ENCODE results near the gene AGPS. TPM values are rescaled to one million over a fixed set of nuclear protein-coding genes. Genes with fewer than 3 reads are reported as not detected.

The AGPS gene
- total RNA-seq, 2 donors from 2014 or later: 17.5 to 21.7 TPM

DNA sequence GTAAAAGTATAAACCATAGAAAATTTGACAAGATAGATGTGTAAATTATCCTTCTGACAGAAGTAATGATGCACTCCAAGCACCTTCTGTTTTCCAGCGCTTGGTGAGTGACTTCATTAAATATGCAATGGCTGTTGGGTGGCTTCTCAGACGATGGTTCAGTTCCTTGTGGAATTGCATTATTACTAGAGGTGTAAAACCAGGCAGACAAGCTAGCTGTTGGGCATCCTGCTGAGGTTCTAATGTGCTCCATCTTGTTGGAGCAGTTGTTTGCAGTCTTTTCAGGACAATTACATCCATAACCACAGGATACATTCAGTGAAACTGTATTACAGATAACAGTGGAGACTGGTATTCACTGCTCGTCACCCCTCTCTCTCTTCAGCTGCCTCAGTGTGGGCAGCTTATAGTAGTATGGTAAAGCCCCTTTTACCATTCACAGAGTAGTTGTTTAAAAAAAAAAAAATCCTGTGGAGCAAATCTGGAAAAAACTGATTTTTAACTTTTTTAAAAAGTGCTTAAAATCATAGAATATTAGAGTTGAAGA lies 143.5 kb downstream of the AGPS start:
- DNase-seq (ENCODE audit: low spot score) (no peak), ATAC-seq (ENCODE audit: insufficient number of reproducible peaks, low FRiP score, low read depth) (no peak)
- Histone ChIP-seq H3K4me3 (no peak overlapping the region), H3K4me1 (ENCODE audit: control insufficient read depth in 1 of 2, low read depth in 2 of 2) (no peaks in the 10 kb centered on the region), H3K27ac (no peak overlapping the region), H3K36me3 (no peaks in the 10 kb centered on the region), H3K27me3 (replicated peaks; ENCODE audit: insufficient read depth) (no peaks in the 10 kb centered on the region), H3K9me3 (no peaks in the 10 kb centered on the region)
- TF ChIP-seq CTCF (IDR thresholded peaks at IDR 0.05): no peak

- H3K36me3 ChIP-seq: no peaks in the 10 kb centered on the region
- DNase-seq (ENCODE audit: low spot score) (no peak), ATAC-seq (ENCODE audit: insufficient number of reproducible peaks, low FRiP score, low read depth) (no peak)
- no peak for TF ChIP-seq CTCF (IDR thresholded peaks at IDR 0.05)
- H3K27me3 ChIP-seq (replicated peaks; ENCODE audit: insufficient read depth): no peaks in the 10 kb centered on the region
- no peak overlapping the region for H3K27ac ChIP-seq
- no peaks in the 10 kb centered on the region for H3K9me3 ChIP-seq
- H3K4me3 ChIP-seq: no peak overlapping the region
- no peaks in the 10 kb centered on the region for H3K4me1 ChIP-seq (ENCODE audit: control insufficient read depth in 1 of 2, low read depth in 2 of 2)
These were observed 144.6 kb downstream of the AGPS start for GRCh38 chr2:177537213-177537612.

DNA sequence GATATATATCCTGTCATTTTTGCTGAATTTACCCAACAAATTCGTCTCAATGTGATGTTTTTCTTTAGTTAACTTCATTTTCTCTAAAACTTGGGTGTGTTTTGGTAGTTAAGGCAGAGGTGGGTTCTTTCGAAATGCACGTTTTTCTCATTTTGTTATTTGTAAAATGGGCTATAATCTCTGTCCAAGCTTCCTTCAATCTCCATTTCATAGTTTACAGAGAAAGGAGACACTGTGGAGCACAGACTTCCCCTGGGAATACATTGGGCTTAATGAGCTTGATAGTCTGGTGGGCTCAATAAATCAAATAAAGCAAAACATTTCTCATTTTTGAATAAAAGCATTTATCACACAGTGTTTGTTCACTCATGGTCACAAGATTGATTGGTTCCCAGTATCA lies 145.1 kb downstream of the AGPS start:
- no peaks in the 10 kb centered on the region for H3K36me3 ChIP-seq
- H3K27ac ChIP-seq: no peak overlapping the region
- H3K9me3 ChIP-seq: no peaks in the 10 kb centered on the region
- ATAC-seq (ENCODE audit: insufficient number of reproducible peaks, low FRiP score, low read depth) (no peak), DNase-seq (ENCODE audit: low spot score) (no peak)
- TF ChIP-seq CTCF (IDR thresholded peaks at IDR 0.05): no peak
- H3K4me3 ChIP-seq: no peak overlapping the region
- H3K4me1 ChIP-seq (ENCODE audit: control insufficient read depth in 1 of 2, low read depth in 2 of 2): no peaks in the 10 kb centered on the region
- H3K27me3 ChIP-seq (replicated peaks; ENCODE audit: insufficient read depth): no peaks in the 10 kb centered on the region

- no peak overlapping the region for H3K27ac ChIP-seq
- no peak overlapping the region for H3K4me3 ChIP-seq
- no peak for DNase-seq (ENCODE audit: low spot score)
- no peaks in the 10 kb centered on the region for H3K9me3 ChIP-seq
- H3K4me1 ChIP-seq (ENCODE audit: control insufficient read depth in 1 of 2, low read depth in 2 of 2): no peaks in the 10 kb centered on the region
- H3K36me3 ChIP-seq: no peaks in the 10 kb centered on the region
- no peak for TF ChIP-seq CTCF (IDR thresholded peaks at IDR 0.05)
- ATAC-seq (ENCODE audit: insufficient number of reproducible peaks, low FRiP score, low read depth): no peak
- no peaks in the 10 kb centered on the region for H3K27me3 ChIP-seq (replicated peaks; ENCODE audit: insufficient read depth)
These were observed 145.8 kb downstream of the AGPS start for GRCh38 chr2:177538323-177538722.

DNA sequence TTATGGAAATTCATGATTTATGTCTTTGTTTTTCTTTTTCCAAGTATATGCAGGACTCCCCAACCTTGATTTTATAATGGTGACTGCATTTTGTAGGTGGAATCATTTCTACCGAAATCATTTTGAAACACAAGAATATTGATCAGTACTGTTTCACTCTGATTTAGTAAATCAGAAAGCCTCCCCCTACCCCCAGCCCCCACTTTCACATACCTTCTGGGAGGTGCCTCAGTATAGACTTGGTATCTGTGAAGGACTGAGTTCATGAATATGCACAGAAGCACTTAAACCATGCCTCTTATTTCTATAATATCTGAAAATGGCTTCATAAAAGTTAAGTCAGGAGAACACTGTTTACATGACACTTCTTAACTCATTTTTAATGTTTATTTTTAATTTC lies 147.7 kb downstream of the AGPS start:
- DNase-seq (ENCODE audit: low spot score) (no peak), ATAC-seq (ENCODE audit: insufficient number of reproducible peaks, low FRiP score, low read depth) (no peak)
- TF ChIP-seq CTCF (IDR thresholded peaks at IDR 0.05): no peak
- Histone ChIP-seq H3K27me3 (replicated peaks; ENCODE audit: insufficient read depth) (no peaks in the 10 kb centered on the region), H3K4me1 (ENCODE audit: control insufficient read depth in 1 of 2, low read depth in 2 of 2) (no peaks in the 10 kb centered on the region), H3K27ac (no peak overlapping the region), H3K9me3 (no peaks in the 10 kb centered on the region), H3K36me3 (no peaks in the 10 kb centered on the region), H3K4me3 (no peak overlapping the region)
